ENCODE measurements around the gene DSCAML1. TPM values are rescaled to one million over a fixed set of nuclear protein-coding genes. Genes with fewer than 3 reads are reported as not detected.

The DSCAML1 gene
- total RNA-seq, 1 experiment from 2014 or later: not detected

DNA sequence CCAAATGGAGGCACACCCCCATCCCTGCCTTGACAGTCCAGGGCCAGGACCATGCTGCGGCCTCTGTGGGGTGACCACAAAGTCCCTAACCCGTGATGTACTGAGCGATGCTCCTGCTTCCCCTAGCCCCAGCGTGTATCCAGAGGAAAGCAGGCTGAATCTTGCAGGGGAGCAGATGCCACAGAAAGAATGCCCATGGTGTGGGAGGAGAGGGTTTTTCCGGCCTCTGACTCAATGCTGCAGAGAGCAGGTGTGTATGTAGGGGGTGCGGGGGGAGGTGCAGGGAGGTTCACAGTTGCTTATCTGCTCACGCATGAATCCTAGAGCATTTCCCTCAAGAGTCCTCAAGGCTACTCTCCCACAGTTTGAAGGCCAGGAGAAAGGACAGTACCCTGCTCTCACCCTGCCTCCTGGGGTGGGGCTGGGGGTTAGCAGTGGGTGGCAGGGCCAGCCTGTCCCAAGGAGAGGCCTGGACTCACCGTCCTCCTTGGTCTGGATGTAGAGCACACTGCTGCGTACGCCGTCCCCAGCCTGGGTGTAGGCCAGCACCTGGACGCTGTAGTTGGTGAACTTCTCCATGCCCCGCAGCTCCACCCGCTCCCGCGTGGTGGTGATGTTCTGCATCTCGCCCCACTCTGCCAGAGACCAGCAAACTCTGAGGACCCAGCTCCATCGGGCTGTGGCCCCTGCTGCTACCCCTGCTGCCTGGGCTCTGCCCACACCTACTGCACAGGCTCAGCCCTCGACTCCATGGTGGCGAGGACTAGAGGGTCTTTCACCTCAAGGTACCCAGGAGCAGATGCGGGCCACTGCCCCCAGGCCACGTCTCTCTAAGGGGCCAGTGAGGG lies 338.5 kb downstream of the DSCAML1 start:
- ChIA-PET POLR2A (no interaction called here), CTCF (no interaction called here), RAD21 (ENCODE audit: low non-redundant PET in 1 of 2, low total read pairs in 2 of 2, uncharacterized antibody in 2 of 2, unreplicated experiment in 2 of 2) (no interaction called here)
- H3K36me3 ChIP-seq (ENCODE audit: control insufficient read depth in 1 of 2, insufficient read depth in 2 of 2, low read length in 2 of 2): no peaks in the 10 kb centered on the region
- H3K4me2 ChIP-seq (ENCODE audit: low read length): no peak overlapping the region
- TF ChIP-seq SIN3A (IDR thresholded peaks at IDR 0.05; ENCODE audit: low read depth) (no peak), RAD21 (IDR thresholded peaks at IDR 0.05; ENCODE audit: low read depth) (no peak), FOSL1 (IDR thresholded peaks at IDR 0.05; ENCODE audit: low read depth) (no peak), EZH2 (IDR thresholded peaks at IDR 0.05) (no peak), ZNF274 (IDR thresholded peaks at IDR 0.05; ENCODE audit: low read depth, low read length) (no peak), CEBPB (IDR thresholded peaks at IDR 0.05; ENCODE audit: low read depth) (no peak), TCF7L2 (IDR thresholded peaks at IDR 0.05; ENCODE audit: borderline replicate concordance, extremely low read depth, insufficient read depth, insufficient read length) (no peak), POLR2A (IDR thresholded peaks at IDR 0.05; ENCODE audit: borderline replicate concordance, extremely low read depth, insufficient read depth, insufficient read length) (no peak), ZFX (IDR thresholded peaks at IDR 0.05) (no peak), YY1 (IDR thresholded peaks at IDR 0.05; ENCODE audit: extremely low read depth, insufficient replicate concordance, low read depth, low read length) (no peak), JUND (IDR thresholded peaks at IDR 0.05) (no peak), SP1 (IDR thresholded peaks at IDR 0.05; ENCODE audit: low read depth) (no peak), CBX3 (IDR thresholded peaks at IDR 0.05; ENCODE audit: low read depth) (no peak), EGR1 (IDR thresholded peaks at IDR 0.05; ENCODE audit: low read depth) (no peak), POLR2AphosphoS5 (IDR thresholded peaks at IDR 0.05; ENCODE audit: low read depth, low read length) (no peak)
- TF ChIP-seq, protein P1, sequence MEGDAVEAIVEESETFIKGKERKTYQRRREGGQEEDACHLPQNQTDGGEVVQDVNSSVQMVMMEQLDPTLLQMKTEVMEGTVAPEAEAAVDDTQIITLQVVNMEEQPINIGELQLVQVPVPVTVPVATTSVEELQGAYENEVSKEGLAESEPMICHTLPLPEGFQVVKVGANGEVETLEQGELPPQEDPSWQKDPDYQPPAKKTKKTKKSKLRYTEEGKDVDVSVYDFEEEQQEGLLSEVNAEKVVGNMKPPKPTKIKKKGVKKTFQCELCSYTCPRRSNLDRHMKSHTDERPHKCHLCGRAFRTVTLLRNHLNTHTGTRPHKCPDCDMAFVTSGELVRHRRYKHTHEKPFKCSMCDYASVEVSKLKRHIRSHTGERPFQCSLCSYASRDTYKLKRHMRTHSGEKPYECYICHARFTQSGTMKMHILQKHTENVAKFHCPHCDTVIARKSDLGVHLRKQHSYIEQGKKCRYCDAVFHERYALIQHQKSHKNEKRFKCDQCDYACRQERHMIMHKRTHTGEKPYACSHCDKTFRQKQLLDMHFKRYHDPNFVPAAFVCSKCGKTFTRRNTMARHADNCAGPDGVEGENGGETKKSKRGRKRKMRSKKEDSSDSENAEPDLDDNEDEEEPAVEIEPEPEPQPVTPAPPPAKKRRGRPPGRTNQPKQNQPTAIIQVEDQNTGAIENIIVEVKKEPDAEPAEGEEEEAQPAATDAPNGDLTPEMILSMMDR (IDR thresholded peaks at IDR 0.05 in 2 of 3, conservative IDR thresholded peaks at IDR 0.05 in 1 of 3; ENCODE audit: borderline replicate concordance in 1 of 3, insufficient read depth in 1 of 3, low read depth in 2 of 3, low read length in 2 of 3): no peak
- TF ChIP-seq, protein P2, sequence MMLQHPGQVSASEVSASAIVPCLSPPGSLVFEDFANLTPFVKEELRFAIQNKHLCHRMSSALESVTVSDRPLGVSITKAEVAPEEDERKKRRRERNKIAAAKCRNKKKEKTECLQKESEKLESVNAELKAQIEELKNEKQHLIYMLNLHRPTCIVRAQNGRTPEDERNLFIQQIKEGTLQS (IDR thresholded peaks at IDR 0.05): no peak
- TF ChIP-seq, protein P3, sequence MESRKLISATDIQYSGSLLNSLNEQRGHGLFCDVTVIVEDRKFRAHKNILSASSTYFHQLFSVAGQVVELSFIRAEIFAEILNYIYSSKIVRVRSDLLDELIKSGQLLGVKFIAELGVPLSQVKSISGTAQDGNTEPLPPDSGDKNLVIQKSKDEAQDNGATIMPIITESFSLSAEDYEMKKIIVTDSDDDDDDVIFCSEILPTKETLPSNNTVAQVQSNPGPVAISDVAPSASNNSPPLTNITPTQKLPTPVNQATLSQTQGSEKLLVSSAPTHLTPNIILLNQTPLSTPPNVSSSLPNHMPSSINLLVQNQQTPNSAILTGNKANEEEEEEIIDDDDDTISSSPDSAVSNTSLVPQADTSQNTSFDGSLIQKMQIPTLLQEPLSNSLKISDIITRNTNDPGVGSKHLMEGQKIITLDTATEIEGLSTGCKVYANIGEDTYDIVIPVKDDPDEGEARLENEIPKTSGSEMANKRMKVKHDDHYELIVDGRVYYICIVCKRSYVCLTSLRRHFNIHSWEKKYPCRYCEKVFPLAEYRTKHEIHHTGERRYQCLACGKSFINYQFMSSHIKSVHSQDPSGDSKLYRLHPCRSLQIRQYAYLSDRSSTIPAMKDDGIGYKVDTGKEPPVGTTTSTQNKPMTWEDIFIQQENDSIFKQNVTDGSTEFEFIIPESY (IDR thresholded peaks at IDR 0.05; ENCODE audit: extremely low read depth, insufficient replicate concordance, low read length): no peak
- TF ChIP-seq, protein P4, sequence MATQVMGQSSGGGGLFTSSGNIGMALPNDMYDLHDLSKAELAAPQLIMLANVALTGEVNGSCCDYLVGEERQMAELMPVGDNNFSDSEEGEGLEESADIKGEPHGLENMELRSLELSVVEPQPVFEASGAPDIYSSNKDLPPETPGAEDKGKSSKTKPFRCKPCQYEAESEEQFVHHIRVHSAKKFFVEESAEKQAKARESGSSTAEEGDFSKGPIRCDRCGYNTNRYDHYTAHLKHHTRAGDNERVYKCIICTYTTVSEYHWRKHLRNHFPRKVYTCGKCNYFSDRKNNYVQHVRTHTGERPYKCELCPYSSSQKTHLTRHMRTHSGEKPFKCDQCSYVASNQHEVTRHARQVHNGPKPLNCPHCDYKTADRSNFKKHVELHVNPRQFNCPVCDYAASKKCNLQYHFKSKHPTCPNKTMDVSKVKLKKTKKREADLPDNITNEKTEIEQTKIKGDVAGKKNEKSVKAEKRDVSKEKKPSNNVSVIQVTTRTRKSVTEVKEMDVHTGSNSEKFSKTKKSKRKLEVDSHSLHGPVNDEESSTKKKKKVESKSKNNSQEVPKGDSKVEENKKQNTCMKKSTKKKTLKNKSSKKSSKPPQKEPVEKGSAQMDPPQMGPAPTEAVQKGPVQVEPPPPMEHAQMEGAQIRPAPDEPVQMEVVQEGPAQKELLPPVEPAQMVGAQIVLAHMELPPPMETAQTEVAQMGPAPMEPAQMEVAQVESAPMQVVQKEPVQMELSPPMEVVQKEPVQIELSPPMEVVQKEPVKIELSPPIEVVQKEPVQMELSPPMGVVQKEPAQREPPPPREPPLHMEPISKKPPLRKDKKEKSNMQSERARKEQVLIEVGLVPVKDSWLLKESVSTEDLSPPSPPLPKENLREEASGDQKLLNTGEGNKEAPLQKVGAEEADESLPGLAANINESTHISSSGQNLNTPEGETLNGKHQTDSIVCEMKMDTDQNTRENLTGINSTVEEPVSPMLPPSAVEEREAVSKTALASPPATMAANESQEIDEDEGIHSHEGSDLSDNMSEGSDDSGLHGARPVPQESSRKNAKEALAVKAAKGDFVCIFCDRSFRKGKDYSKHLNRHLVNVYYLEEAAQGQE (IDR thresholded peaks at IDR 0.05; ENCODE audit: low read depth): no peak
- no peaks in the 10 kb centered on the region for H3K79me2 ChIP-seq (ENCODE audit: insufficient read depth, low read length)
- H3K9me3 ChIP-seq (ENCODE audit: control insufficient read depth in 1 of 2, insufficient read depth in 1 of 2, low read depth in 1 of 2, low read length in 2 of 2): no peaks in the 10 kb centered on the region
- no peak overlapping the region for H3K27ac ChIP-seq (ENCODE audit: low read depth, low read length)
- no peaks in the 10 kb centered on the region for H3K4me1 ChIP-seq (ENCODE audit: control insufficient read depth in 1 of 2, insufficient read depth in 2 of 2, low read length in 2 of 2)
- ATAC-seq (no peak), DNase-seq (ENCODE audit: low read depth, low spot score) (no peak)
- H2AFZ ChIP-seq (ENCODE audit: low read depth, low read length, poor library complexity, severe bottlenecking): no peak overlapping the region
- no peak overlapping the region for H3K9ac ChIP-seq (ENCODE audit: low read length)
- 0 out of 2 replicates have a peak, but pooled peaks cover 3% of the 10 kb centered on the region for H3K27me3 ChIP-seq (ENCODE audit: insufficient read depth, low read length)
- BruUV-seq (replicated peaks): no TSS peak
- H4K20me1 ChIP-seq (ENCODE audit: insufficient read depth): no peaks in the 10 kb centered on the region
- H3K4me3 ChIP-seq (replicated peaks in 1 of 2; ENCODE audit: low read depth in 1 of 2, low read length in 2 of 2): no peak overlapping the region
- intact Hi-C loops (cut with micrococcal nuclease): no loop called here
- H3K9me2 ChIP-seq (ENCODE audit: insufficient read depth): no peaks in the 10 kb centered on the region

Data from HCT116 (cell line).